Stimulated activated CD4-positive, alpha-beta T cell treated with anti-CD3 and anti-CD28 coated beads, Interleukin-4, amount 100 ng/mL, for 1 hour (primary cell): ENCODE results near the gene ZNF346.

Experiments
- DNase-seq: peaks from one replicate; pipeline ENCODE4 v3.0.0-alpha.2; 2020

ZNF346 gene

GRCh38 chr5:177071666-177072385 lies 49.3 kb downstream of the ZNF346 start:
- peak; percentile 41 for DNase-seq

DNA sequence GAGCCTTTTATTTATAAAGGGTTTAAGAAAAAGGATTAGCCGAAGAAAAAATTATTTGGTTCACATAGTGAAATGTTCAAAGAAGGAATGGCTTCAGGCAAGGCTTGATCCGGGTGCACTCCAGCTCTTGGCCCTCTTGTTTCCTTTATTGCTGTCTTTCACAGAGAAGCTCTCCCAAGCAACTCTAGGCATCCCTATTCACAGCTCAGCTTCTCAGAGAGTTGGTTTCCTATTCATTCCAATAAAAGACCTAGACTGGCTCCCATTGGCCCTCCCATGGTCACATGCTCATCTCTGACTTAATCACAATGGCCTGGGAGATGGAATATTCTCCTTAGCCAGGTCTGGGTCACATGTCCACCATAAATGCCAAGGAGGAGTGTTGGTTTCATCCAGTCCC lies 54.8 kb downstream of the ZNF346 start:
- DNase-seq, result no peak

GRCh38 chr5:177079606-177080005 lies 57.1 kb downstream of the ZNF346 start:
- no peak for DNase-seq

- no peak for DNase-seq
Measured at GRCh38 chr5:177080265-177080664, 57.8 kb downstream of the ZNF346 start.

GRCh38 chr5:177081859-177082258 lies 59.4 kb downstream of the ZNF346 start:
- no peak for DNase-seq

- DNase-seq, result no peak
Measured at GRCh38 chr5:177083357-177083756, 60.9 kb downstream of the ZNF346 start.

DNA sequence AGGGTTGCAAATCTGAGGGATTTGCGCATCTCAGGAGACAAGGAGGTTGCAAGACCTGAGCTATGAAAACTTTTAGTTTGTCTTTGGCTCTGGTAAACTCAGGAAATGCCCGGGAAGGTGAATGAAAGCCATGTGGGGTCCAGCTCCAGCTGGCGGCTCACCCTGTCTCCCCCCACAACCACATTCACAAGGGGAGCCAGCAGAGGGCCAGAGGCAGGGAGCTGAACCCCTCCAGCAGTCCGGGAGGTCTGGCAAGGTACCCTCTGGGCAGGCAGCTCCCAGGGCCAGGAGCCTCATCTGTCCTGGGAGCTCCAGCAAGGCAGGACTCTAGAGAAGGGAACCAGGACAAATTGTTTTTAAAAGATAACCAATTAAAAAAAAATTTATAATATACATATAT lies 61.7 kb downstream of the ZNF346 start:
- DNase-seq, result no peak

GRCh38 chr5:177085985-177086653 lies 63.6 kb downstream of the ZNF346 start:
- no peak for DNase-seq

DNA sequence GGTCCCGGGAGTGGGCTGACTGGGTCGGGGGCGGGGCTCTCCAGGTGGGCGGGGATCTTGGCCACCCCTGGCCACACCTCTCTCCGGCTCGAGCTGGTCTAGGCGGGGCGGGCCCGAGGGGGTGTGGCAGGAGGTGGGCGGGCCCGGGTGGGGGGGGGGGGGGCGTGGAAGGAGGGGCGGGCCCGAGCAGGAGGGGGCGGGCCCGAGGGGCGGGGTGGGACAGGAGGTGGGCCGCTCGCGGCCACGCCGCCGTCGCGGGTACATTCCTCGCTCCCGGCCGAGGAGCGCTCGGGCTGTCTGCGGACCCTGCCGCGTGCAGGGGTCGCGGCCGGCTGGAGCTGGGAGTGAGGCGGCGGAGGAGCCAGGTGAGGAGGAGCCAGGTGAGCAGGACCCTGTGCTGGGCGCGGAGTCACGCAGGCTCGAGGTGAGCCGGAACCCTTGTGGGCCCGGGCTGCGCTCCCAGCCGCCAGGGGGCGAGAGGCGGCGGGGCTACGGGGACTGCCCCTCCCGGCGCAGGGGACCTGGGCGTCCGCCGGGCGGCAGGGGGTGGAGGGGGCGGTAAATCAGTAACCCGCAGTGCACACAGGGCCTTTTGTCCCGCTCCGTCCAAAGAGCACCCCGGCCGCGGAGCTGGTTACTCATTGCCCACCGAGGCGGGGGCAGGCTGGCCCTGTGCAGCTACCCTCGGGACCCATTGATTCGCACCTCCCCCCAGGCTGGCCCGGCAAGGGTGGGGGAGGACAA lies 64.3 kb downstream of the ZNF346 start, which contains the start of gene FGFR4:
Gene FGFR4, plus strand, starts transcription at position 262 of the 744 bp plus-strand sequence. CDS start 2,688 bp downstream, outside the sequence.
- DNase-seq, result peak; percentile 64

GRCh38 chr5:177087398-177088005 lies 65.0 kb downstream of the ZNF346 start:
- DNase-seq, result no peak

- DNase-seq, result no peak
Measured at GRCh38 chr5:177089127-177089526, 66.6 kb downstream of the ZNF346 start.

- no peak for DNase-seq
Measured at GRCh38 chr5:177089825-177090641, 67.5 kb downstream of the ZNF346 start.

DNA sequence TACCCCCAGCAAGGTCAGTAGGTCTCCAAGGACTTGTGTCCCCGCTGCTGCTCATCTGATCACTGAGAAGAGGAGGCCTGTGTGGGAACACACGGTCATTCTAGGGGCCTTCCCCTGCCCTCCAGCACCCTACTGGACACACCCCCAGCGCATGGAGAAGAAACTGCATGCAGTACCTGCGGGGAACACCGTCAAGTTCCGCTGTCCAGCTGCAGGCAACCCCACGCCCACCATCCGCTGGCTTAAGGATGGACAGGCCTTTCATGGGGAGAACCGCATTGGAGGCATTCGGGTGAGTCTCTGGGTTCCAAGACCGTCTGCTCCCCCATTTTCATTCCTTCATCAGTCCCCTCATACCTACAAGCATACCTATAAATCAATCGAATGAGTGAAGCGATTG lies 68.3 kb downstream of the ZNF346 start:
- no peak for DNase-seq

DNA sequence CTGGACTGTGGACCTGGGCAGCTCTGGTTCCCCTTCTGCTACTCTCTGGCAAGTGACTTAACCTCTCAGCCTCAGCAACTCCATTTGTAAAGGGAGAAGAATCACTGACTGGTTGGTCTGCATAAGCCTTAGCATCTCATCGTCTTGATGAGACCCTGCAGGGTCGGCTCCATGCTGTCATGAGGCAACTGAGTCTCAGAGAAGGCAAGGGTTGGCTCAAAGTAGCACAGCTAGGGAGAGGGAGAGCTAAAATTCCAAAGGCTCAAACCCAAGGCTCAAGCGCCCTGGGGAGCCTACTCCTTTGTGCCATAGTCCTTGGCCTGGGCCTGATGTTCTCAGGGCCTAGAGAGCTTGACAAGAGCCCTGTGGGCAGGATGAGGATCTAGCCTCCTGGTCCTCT lies 68.7 kb downstream of the ZNF346 start:
- DNase-seq, result no peak

- DNase-seq, result no peak
Measured at GRCh38 chr5:177092178-177093081, 69.9 kb downstream of the ZNF346 start.

- DNase-seq, result no peak
Measured at GRCh38 chr5:177093082-177093712, 70.7 kb downstream of the ZNF346 start.

- DNase-seq, result no peak
Measured at GRCh38 chr5:177093803-177094202, 71.3 kb downstream of the ZNF346 start.

DNA sequence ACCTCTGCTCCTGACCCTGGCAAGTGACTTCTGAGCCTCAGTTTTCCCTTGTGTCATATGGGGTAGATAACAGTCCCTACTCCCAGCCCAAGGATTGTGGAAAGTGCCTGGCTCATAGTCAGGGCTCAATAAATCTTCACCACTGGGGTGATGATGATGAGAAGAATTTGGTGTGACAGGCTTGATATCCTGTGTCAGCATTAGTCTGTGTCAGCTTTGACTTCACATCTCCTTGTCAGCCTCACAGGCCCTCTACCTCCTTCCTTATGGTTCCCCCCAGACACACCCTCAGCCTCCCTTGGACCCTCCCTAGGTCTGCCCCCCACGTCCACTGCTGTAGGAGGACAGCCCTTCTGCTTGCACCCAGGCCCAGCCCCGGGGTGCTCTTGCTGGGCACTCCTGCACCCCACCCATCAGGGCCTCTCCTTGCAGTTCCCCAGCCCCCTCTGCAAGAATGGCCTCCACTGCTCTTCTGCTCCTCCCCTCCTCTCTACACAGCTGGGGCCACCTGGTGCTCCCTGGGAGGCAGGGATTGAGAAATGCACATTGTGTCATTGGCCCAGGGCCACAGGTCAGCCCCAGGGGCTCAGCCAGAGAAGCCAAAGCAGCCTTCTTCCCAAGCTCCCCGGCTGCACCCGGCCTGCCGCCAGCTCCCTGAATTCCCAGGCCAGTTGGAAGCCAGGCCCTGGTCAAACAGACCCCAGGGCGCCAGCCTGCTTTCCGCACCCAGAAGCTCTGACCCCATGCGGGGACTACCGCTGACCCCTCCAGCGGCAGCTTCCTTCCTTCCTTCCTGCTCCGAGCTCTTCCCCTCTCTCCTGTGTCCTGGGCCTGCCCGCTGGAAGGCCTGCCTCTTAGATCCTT lies 72.0 kb downstream of the ZNF346 start:
- DNase-seq, result no peak

DNA sequence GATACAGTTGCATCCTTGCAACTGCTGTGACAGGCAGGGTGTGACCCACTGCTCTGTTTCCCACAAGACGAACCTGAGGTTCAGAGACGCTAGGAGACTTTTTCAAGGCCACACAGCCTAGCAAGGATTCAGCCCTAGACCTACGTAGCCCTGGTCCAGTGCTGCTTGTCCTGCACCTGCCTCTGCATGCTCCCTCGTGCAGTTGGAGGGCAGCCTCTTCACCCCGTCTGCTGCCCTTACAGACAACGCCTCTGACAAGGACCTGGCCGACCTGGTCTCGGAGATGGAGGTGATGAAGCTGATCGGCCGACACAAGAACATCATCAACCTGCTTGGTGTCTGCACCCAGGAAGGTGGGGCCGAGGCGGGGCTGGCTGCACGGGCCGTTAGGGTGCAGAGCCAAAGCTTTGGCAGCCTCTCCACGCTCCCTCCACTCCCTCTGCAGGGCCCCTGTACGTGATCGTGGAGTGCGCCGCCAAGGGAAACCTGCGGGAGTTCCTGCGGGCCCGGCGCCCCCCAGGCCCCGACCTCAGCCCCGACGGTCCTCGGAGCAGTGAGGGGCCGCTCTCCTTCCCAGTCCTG lies 72.7 kb downstream of the ZNF346 start:
- DNase-seq, result no peak
